Sigmoid colon (tissue), 4 donors: ENCODE results near the gene NUDT2.

Experiments used
- EP300 ChIP-seq, 4 donors: sonication (generic); formaldehyde crosslinking; IDR thresholded peaks; one replicate each; pipeline ENCODE4 v1.6.1; 2017; ENCODE audit warnings: antibody characterized with exemption in 4 of 4
- POLR2A ChIP-seq, 2 donors: fragments of 450-650 bp; IDR thresholded peaks; one replicate each; pipeline ENCODE4 v1.6.1; 2016; ENCODE audit warnings: antibody characterized with exemption in 2 of 2, mild to moderate bottlenecking in 2 of 2, moderate library complexity in 2 of 2
- POLR2AphosphoS5 ChIP-seq, 4 donors: sonication (generic); formaldehyde crosslinking; IDR thresholded peaks; one replicate each; pipeline ENCODE4 v1.6.1; 2017; ENCODE audit warnings: antibody characterized with exemption in 4 of 4
- TF ChIP-seq, protein P1 (sequence below), 4 experiments: fragments of 450-650 bp in 3 of 4; fragments of 200-600 bp in 1 of 4; IDR thresholded peaks; one replicate each; pipeline ENCODE4 v1.5.1; 2016 to 2019; ENCODE audit warnings: antibody characterized with exemption in 4 of 4, mild to moderate bottlenecking in 3 of 4, moderate library complexity in 2 of 4

GRCh38 chr9:34376596-34377403 is 47.4 kb downstream of the NUDT2 start, which contains the start of gene MYORG:
- TF ChIP-seq, protein P1, sequence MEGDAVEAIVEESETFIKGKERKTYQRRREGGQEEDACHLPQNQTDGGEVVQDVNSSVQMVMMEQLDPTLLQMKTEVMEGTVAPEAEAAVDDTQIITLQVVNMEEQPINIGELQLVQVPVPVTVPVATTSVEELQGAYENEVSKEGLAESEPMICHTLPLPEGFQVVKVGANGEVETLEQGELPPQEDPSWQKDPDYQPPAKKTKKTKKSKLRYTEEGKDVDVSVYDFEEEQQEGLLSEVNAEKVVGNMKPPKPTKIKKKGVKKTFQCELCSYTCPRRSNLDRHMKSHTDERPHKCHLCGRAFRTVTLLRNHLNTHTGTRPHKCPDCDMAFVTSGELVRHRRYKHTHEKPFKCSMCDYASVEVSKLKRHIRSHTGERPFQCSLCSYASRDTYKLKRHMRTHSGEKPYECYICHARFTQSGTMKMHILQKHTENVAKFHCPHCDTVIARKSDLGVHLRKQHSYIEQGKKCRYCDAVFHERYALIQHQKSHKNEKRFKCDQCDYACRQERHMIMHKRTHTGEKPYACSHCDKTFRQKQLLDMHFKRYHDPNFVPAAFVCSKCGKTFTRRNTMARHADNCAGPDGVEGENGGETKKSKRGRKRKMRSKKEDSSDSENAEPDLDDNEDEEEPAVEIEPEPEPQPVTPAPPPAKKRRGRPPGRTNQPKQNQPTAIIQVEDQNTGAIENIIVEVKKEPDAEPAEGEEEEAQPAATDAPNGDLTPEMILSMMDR (IDR thresholded peaks at IDR 0.05), result no peak
- TF ChIP-seq POLR2AphosphoS5 (IDR thresholded peaks at IDR 0.05) (peak; percentile 85 to 94 (median 93)), POLR2A (IDR thresholded peaks at IDR 0.05) (peak; percentile 83 to 94), EP300 (IDR thresholded peaks at IDR 0.05) (no peak)
